ENCODE data around the gene SDF2L1.

Gene SDF2L1

GRCh38 chr22:21674638-21675245 is 32.6 kb downstream of the SDF2L1 start:
- TF ChIP-seq CTCF (conservative IDR thresholded peaks at IDR 0.05), result no peak
- no peak overlapping the region for H3K27ac ChIP-seq

- TF ChIP-seq CTCF (conservative IDR thresholded peaks at IDR 0.05), result no peak
- H3K27ac ChIP-seq, result peak overlapping the region; percentile 55
Observed at GRCh38 chr22:21677606-21678443, 35.7 kb downstream of the SDF2L1 start.

- peak overlapping the region; percentile 55; the same call in 1 of the 2 replicates for H3K27ac ChIP-seq
Observed at GRCh38 chr22:21678842-21679241, 36.7 kb downstream of the SDF2L1 start.

- TF ChIP-seq CTCF (conservative IDR thresholded peaks at IDR 0.05), result no peak
- H3K27ac ChIP-seq, result no peak overlapping the region
Observed at GRCh38 chr22:21679383-21679782, 37.3 kb downstream of the SDF2L1 start.

- no peak for TF ChIP-seq CTCF (conservative IDR thresholded peaks at IDR 0.05)
Observed at GRCh38 chr22:21680830-21681565, 38.9 kb downstream of the SDF2L1 start.

GRCh38 chr22:21681566-21682370 is 39.7 kb downstream of the SDF2L1 start:
- H3K27ac ChIP-seq, result peak overlapping the region; percentile 42; the same call in 1 of the 2 replicates
- no peak for TF ChIP-seq CTCF (conservative IDR thresholded peaks at IDR 0.05)

More at GRCh38 chr22:21680830-21681565, 38.9 kb downstream of the SDF2L1 start:
- peak overlapping the region; percentile 42; the same call in 1 of the 2 replicates for H3K27ac ChIP-seq

GRCh38 chr22:21682385-21683175 is 40.5 kb downstream of the SDF2L1 start:
- TF ChIP-seq CTCF (conservative IDR thresholded peaks at IDR 0.05), result no peak
- H3K27ac ChIP-seq, result peak overlapping the region; percentile 42; the same call in 1 of the 2 replicates

Measured in VCaP (cell line).